SK-N-SH treated with all-trans-retinoic acid at 6 μM for 48 hours (cell line): ENCODE data around the gene ANKLE2.

Experiments used
- BACH2 ChIP-seq: fragments of 250-450 bp; sonication (Bioruptor Pico); IDR thresholded peaks from 2 replicates; pipeline ENCODE4 v1.9.0; 2021; ENCODE audit warnings: mild to moderate bottlenecking, borderline replicate concordance
- CREB5 ChIP-seq: fragments of 250-450 bp; sonication (Bioruptor Pico); IDR thresholded peaks from 2 replicates; pipeline ENCODE4 v1.5.1; 2020; ENCODE audit warnings: low read depth, mild to moderate bottlenecking, moderate library complexity
- ISL1 ChIP-seq: fragments of 250-450 bp; sonication (Bioruptor Pico); IDR thresholded peaks from 2 replicates; pipeline ENCODE4 v2.1.2; 2022; ENCODE audit warnings: mild to moderate bottlenecking, moderate library complexity
- POU6F1 ChIP-seq: fragments of 250-450 bp; sonication (Bioruptor Pico); IDR thresholded peaks from 2 replicates; pipeline ENCODE4 v1.8.0; 2021; ENCODE audit warnings: low read depth, mild to moderate bottlenecking, moderate library complexity, borderline replicate concordance
- PPARA ChIP-seq: fragments of 250-450 bp; sonication (Bioruptor Pico); IDR thresholded peaks from 2 replicates; pipeline ENCODE4 v1.5.0; 2020; ENCODE audit warnings: mild to moderate bottlenecking, borderline replicate concordance
- RARB ChIP-seq: fragments of 250-450 bp; sonication (Bioruptor Pico); IDR thresholded peaks from 2 replicates; pipeline ENCODE4 v1.8.0; 2021; ENCODE audit warnings: mild to moderate bottlenecking, moderate library complexity
- TCF4 ChIP-seq: fragments of 250-450 bp; sonication (Bioruptor Pico); IDR thresholded peaks from 2 replicates; pipeline ENCODE4 v1.8.0; 2021; ENCODE audit warnings: mild to moderate bottlenecking, moderate library complexity, borderline replicate concordance
- ZFP3 ChIP-seq: fragments of 250-450 bp; sonication (Bioruptor Pico); IDR thresholded peaks from 2 replicates; pipeline ENCODE4 v1.5.0; 2020; ENCODE audit warnings: mild to moderate bottlenecking, moderate library complexity
- ZFP30 ChIP-seq: fragments of 450-650 bp; formaldehyde crosslinking; IDR thresholded peaks from 2 replicates; pipeline ENCODE4 v1.5.0; 2022; ENCODE audit warnings: mild to moderate bottlenecking, moderate library complexity
- ZNF70 ChIP-seq: fragments of 450-650 bp; formaldehyde crosslinking; IDR thresholded peaks from 2 replicates; pipeline ENCODE4 v1.5.0; 2020; ENCODE audit warnings: mild to moderate bottlenecking, moderate library complexity
- TF ChIP-seq, protein P1 (sequence below): fragments of 250-450 bp; sonication (Bioruptor Pico); IDR thresholded peaks from 2 replicates; pipeline ENCODE4 v1.5.0; 2020; ENCODE audit warnings: mild to moderate bottlenecking, moderate library complexity
- TF ChIP-seq, protein P2 (sequence below): fragments of 250-450 bp; sonication (Bioruptor Pico); IDR thresholded peaks from 2 replicates; pipeline ENCODE4 v1.5.1; 2021; ENCODE audit warnings: mild to moderate bottlenecking, moderate library complexity

DNA sequence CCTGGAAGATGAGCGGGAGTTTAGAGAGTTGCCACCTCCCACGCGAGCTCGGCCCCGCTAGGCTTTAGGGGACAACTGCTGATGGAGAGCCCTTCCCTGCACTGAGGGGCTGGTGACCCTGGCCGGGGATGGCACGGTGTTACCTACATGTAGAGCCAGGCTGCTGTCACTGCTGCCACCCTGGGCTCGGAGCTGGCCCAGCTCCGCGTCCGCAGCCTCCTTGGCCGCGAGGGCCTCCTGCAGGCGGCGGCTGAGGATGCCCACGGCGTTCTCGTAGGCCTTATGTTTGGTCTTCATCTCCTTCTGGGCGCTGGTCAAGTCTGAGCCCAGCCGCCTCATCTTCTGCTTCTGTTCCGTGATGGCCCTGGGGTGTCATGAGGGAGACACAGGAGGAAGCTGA, 24.6 kb upstream of the ANKLE2 start:
- TF ChIP-seq ZNF70 (CRISPR knock-in tag) (no peak), POU6F1 (CRISPR knock-in tag) (no peak), ZFP30 (CRISPR knock-in tag) (no peak), ZFP3 (CRISPR knock-in tag) (no peak), RARB (CRISPR knock-in tag) (no peak), ISL1 (no peak), CREB5 (CRISPR knock-in tag) (no peak), BACH2 (CRISPR knock-in tag) (no peak), PPARA (CRISPR knock-in tag) (no peak), TCF4 (no peak)
- TF ChIP-seq, protein P1, sequence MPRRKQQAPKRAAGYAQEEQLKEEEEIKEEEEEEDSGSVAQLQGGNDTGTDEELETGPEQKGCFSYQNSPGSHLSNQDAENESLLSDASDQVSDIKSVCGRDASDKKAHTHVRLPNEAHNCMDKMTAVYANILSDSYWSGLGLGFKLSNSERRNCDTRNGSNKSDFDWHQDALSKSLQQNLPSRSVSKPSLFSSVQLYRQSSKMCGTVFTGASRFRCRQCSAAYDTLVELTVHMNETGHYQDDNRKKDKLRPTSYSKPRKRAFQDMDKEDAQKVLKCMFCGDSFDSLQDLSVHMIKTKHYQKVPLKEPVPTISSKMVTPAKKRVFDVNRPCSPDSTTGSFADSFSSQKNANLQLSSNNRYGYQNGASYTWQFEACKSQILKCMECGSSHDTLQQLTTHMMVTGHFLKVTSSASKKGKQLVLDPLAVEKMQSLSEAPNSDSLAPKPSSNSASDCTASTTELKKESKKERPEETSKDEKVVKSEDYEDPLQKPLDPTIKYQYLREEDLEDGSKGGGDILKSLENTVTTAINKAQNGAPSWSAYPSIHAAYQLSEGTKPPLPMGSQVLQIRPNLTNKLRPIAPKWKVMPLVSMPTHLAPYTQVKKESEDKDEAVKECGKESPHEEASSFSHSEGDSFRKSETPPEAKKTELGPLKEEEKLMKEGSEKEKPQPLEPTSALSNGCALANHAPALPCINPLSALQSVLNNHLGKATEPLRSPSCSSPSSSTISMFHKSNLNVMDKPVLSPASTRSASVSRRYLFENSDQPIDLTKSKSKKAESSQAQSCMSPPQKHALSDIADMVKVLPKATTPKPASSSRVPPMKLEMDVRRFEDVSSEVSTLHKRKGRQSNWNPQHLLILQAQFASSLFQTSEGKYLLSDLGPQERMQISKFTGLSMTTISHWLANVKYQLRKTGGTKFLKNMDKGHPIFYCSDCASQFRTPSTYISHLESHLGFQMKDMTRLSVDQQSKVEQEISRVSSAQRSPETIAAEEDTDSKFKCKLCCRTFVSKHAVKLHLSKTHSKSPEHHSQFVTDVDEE (CRISPR knock-in tag): no peak
- TF ChIP-seq, protein P2, sequence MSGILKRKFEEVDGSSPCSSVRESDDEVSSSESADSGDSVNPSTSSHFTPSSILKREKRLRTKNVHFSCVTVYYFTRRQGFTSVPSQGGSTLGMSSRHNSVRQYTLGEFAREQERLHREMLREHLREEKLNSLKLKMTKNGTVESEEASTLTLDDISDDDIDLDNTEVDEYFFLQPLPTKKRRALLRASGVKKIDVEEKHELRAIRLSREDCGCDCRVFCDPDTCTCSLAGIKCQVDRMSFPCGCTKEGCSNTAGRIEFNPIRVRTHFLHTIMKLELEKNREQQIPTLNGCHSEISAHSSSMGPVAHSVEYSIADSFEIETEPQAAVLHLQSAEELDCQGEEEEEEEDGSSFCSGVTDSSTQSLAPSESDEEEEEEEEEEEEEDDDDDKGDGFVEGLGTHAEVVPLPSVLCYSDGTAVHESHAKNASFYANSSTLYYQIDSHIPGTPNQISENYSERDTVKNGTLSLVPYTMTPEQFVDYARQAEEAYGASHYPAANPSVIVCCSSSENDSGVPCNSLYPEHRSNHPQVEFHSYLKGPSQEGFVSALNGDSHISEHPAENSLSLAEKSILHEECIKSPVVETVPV (CRISPR knock-in tag): no peak
